ENCODE data around the gene STK25.

GRCh38 chr2:241505781-241506201, 2.6 kb downstream of the STK25 start:
- TF ChIP-seq, protein P1, sequence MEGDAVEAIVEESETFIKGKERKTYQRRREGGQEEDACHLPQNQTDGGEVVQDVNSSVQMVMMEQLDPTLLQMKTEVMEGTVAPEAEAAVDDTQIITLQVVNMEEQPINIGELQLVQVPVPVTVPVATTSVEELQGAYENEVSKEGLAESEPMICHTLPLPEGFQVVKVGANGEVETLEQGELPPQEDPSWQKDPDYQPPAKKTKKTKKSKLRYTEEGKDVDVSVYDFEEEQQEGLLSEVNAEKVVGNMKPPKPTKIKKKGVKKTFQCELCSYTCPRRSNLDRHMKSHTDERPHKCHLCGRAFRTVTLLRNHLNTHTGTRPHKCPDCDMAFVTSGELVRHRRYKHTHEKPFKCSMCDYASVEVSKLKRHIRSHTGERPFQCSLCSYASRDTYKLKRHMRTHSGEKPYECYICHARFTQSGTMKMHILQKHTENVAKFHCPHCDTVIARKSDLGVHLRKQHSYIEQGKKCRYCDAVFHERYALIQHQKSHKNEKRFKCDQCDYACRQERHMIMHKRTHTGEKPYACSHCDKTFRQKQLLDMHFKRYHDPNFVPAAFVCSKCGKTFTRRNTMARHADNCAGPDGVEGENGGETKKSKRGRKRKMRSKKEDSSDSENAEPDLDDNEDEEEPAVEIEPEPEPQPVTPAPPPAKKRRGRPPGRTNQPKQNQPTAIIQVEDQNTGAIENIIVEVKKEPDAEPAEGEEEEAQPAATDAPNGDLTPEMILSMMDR (IDR thresholded peaks at IDR 0.05; ENCODE audit: insufficient read depth, low read length, poor library complexity, severe bottlenecking): no peak
- TF ChIP-seq EZH2phosphoT487 (conservative IDR thresholded peaks at IDR 0.05; ENCODE audit: low read length): no peak
